Measurements from ENCODE around the gene ATP13A5.
A peak's percentile ranks its signal among the peaks of the same experiment; 100 is the strongest.

Gene ATP13A5

GRCh38 chr3:193228206-193228605, 150.3 kb downstream of the ATP13A5 start:
- Histone ChIP-seq H3K36me3 (no peaks in the 10 kb centered on the region), H3K27ac (peak overlapping the region; percentile 77), H3K4me3 (ENCODE audit: low read depth, low read length) (peak overlapping the region; percentile 25), H3K27me3 (ENCODE audit: insufficient read depth, low read depth, severe bottlenecking) (no peaks in the 10 kb centered on the region), H3K9me3 (ENCODE audit: severe bottlenecking) (no peaks in the 10 kb centered on the region)
- DNase-seq = peak; percentile 76
- no peak for TF ChIP-seq CTCF (IDR thresholded peaks at IDR 0.05; ENCODE audit: low read depth, low read length)

GRCh38 chr3:193225302-193226125, 153.0 kb downstream of the ATP13A5 start:
- Histone ChIP-seq H3K27me3 (ENCODE audit: insufficient read depth, low read depth, severe bottlenecking) (no peaks in the 10 kb centered on the region), H3K4me3 (ENCODE audit: low read depth, low read length) (no peak overlapping the region), H3K9me3 (ENCODE audit: severe bottlenecking) (no peaks in the 10 kb centered on the region), H3K36me3 (no peaks in the 10 kb centered on the region), H3K27ac (no peak overlapping the region)
- DNase-seq = no peak
- TF ChIP-seq CTCF (IDR thresholded peaks at IDR 0.05; ENCODE audit: low read depth, low read length) = no peak
